HepG2 (cell line): ENCODE measurements around the gene RNF182. TPM values are rescaled to one million over a fixed set of nuclear protein-coding genes. Genes with fewer than 3 reads are reported as not detected.

Experiments
- ATAC-seq: fragments of 200-7000 bp; cut with Tn5 transposase; 3 replicates; pipeline ENCODE4 v1.9.1; 2020; ENCODE audit warnings: mild to moderate bottlenecking, moderate library complexity
- BruUV-seq: library from RNA; stranded (reverse); fragments of 400-500 nt; replicated peaks from 2 replicates; lab custom pipeline; 2021; lab: Mats Ljungman, UMichigan
- CTCF ChIA-PET: fragments of 300-600 bp; formaldehyde crosslinking; extraction: SDS; loops from one replicate; lab custom pipeline; 2021; ENCODE audit warnings: low total read pairs, inconsistent platforms, low intra/inter-chr PET ratio; lab: Yijun Ruan, JAX
- POLR2A ChIA-PET: fragments of 350-600 bp; sonication (Branson Sonifier 250); formaldehyde crosslinking; loops from one replicate; lab custom pipeline; 2020; ENCODE audit warnings: antibody characterized with exemption, inconsistent platforms; lab: Yijun Ruan, JAX
- DNase-seq: peaks from one replicate; pipeline ENCODE4 v3.0.0-alpha.2; 2015; ENCODE audit warnings: low spot score
- FAIRE-seq: peaks from 3 replicates; lab custom pipeline; 2011; peaks lifted over from hg19 to GRCh38; lab: Jason Lieb, UNC
- H2AFZ ChIP-seq: one replicate; pipeline ENCODE4 v1.6.1; 2011; ENCODE audit warnings: low read length, inconsistent platforms
- H3K27ac ChIP-seq: fragments of 300-600 bp; 3 replicates; pipeline ENCODE4 v1.8.0; 2011; ENCODE audit warnings: mixed run types, mild to moderate bottlenecking, mixed read lengths, low read length, inconsistent platforms; ENCODE audit not compliant: insufficient read depth; ENCODE audit errors: extremely low read length
- H3K27me3 ChIP-seq, 2 experiments: fragments of 200-600 bp in 1 of 2; 2 replicates in 1 of 2; 3 replicates in 1 of 2; pipeline versions ENCODE4 v1.6.0 to v1.8.0; 2011; ENCODE audit warnings: low read length in 2 of 2, mild to moderate bottlenecking in 2 of 2, moderate library complexity in 2 of 2, inconsistent platforms in 1 of 2; ENCODE audit not compliant: insufficient read depth in 2 of 2, control insufficient read depth in 1 of 2
- H3K36me3 ChIP-seq, 2 experiments: fragments of 200-600 bp in 1 of 2; replicated peaks in 1 of 2; 2 replicates in 1 of 2; 3 replicates in 1 of 2; pipeline versions ENCODE4 v1.5.1 to v1.8.0; 2011; ENCODE audit warnings: low read length in 2 of 2, inconsistent platforms in 1 of 2; ENCODE audit not compliant: insufficient read depth in 2 of 2, control insufficient read depth in 1 of 2
- H3K4me1 ChIP-seq: 2 replicates; pipeline ENCODE4 v1.5.1; 2012; ENCODE audit warnings: low read length, inconsistent platforms; ENCODE audit not compliant: insufficient read depth
- H3K4me2 ChIP-seq: 2 replicates; pipeline ENCODE4 v1.6.0; 2011; ENCODE audit warnings: low read depth, low read length, inconsistent platforms
- H3K4me3 ChIP-seq, 3 experiments: fragments of 200-600 bp in 1 of 3; sonication (generic), shearing (Covaris generic) in 1 of 3; replicated peaks in 1 of 3; 2 replicates each; pipeline ENCODE4 v1.5.1; 2011 to 2016; ENCODE audit warnings: low read length in 3 of 3, inconsistent platforms in 2 of 3, low read depth in 2 of 3, mild to moderate bottlenecking in 2 of 3, control low read depth in 1 of 3, mixed read lengths in 1 of 3; ENCODE audit not compliant: insufficient read depth in 1 of 3
- H3K79me2 ChIP-seq: one replicate; pipeline ENCODE4 v1.6.1; 2011; ENCODE audit warnings: low read length, inconsistent platforms; ENCODE audit not compliant: insufficient read depth
- H3K9ac ChIP-seq: 2 replicates; pipeline ENCODE4 v1.6.0; 2011; ENCODE audit warnings: mild to moderate bottlenecking, low read depth, low read length, inconsistent platforms; ENCODE audit not compliant: insufficient read depth
- H3K9me3 ChIP-seq: 2 replicates; pipeline ENCODE4 v1.5.1; 2012; ENCODE audit warnings: mild to moderate bottlenecking, low read length
- H4K20me1 ChIP-seq: 2 replicates; pipeline ENCODE4 v1.6.0; 2011; ENCODE audit warnings: inconsistent platforms, mild to moderate bottlenecking, low read length, moderate library complexity; ENCODE audit not compliant: insufficient read depth
- HES4 ChIP-seq: sonication (generic); formaldehyde crosslinking; IDR thresholded peaks from 2 replicates; pipeline ENCODE4 v1.9.0; 2021; ENCODE audit warnings: mild to moderate bottlenecking, missing genetic modification reagents, borderline replicate concordance
- ISL2 ChIP-seq: sonication (generic); formaldehyde crosslinking; IDR thresholded peaks from 2 replicates; pipeline ENCODE4 v1.5.0; 2020; ENCODE audit warnings: missing genetic modification reagents
- KLF6 ChIP-seq: IDR thresholded peaks from 2 replicates; pipeline ENCODE4 v1.8.0; 2016; ENCODE audit warnings: missing biosample characterization, missing genetic modification reagents
- NFRKB ChIP-seq: fragments of 450-650 bp; IDR thresholded peaks from 2 replicates; pipeline ENCODE4 v1.6.1; 2017
- NONO ChIP-seq, 2 experiments: fragments of 450-650 bp in 1 of 2; sonication (generic) in 1 of 2; formaldehyde crosslinking in 1 of 2; IDR thresholded peaks in 1 of 2; conservative IDR thresholded peaks in 1 of 2; 2 replicates each; pipeline versions ENCODE4 v1.6.1 to v1.8.0; 2017 to 2022; ENCODE audit warnings: mild to moderate bottlenecking in 1 of 2, missing genetic modification reagents in 1 of 2, moderate library complexity in 1 of 2
- NR2F2 ChIP-seq: IDR thresholded peaks from 2 replicates; pipeline ENCODE4 v1.6.1; 2012; ENCODE audit warnings: low read depth, inconsistent platforms, borderline replicate concordance
- STAG1 ChIP-seq: sonication (generic); formaldehyde crosslinking; IDR thresholded peaks from 2 replicates; pipeline ENCODE4 v1.4.0; 2020; ENCODE audit warnings: missing genetic modification reagents
- TBP ChIP-seq: sonication (generic); formaldehyde crosslinking; IDR thresholded peaks from 2 replicates; pipeline ENCODE4 v1.5.0; 2020; ENCODE audit warnings: missing genetic modification reagents
- ZNF333 ChIP-seq: sonication (generic); formaldehyde crosslinking; IDR thresholded peaks from 2 replicates; pipeline ENCODE4 v1.4.0; 2020; ENCODE audit warnings: mild to moderate bottlenecking, missing genetic modification reagents, borderline replicate concordance
- ZNF619 ChIP-seq: sonication (generic); formaldehyde crosslinking; IDR thresholded peaks from 2 replicates; pipeline ENCODE4 v1.4.0; 2020; ENCODE audit warnings: mild to moderate bottlenecking, missing genetic modification reagents
- ZSCAN9 ChIP-seq: IDR thresholded peaks from 2 replicates; pipeline ENCODE4 v1.6.1; 2016; ENCODE audit warnings: borderline replicate concordance
- WGBS: methylation state at CpG from one replicate; pipeline ENCODE4 v1.1.6; 2017; ENCODE audit warnings: low lambda C conversion rate; 5-methylcytosine and 5-hydroxymethylcytosine counted together
- in situ Hi-C: cut with HindIII; loops from 2 replicates; pipeline ENCODE4 v1.10.0; 2017; ENCODE audit warnings: low pct_unique_long_range_greater_than_20kb; ENCODE audit not compliant: extremely low pct_ligation_motif_present
- intact Hi-C: fragments of 100-400 bp; cut with micrococcal nuclease; formaldehyde crosslinking; loops from one replicate; pipeline ENCODE4 v1.10.0; 2022; ENCODE audit not compliant: unreplicated experiment
- polyA plus RNA-seq, 8 experiments: library from polyadenylated mRNA; depleted of rRNA in 3 of 8; stranded (reverse) in 7 of 8; unstranded in 1 of 8; fragments of >200 nt; fragmentation: Illumina TruSeq in 4 of 8; extraction: Trizol in 4 of 8; gene quantifications; 2 replicates each; pipeline versions ENCODE4 v1.2.1 to v1.2.3, GENCODE V29; 2011 to 2016; ENCODE audit warnings: low read depth in 4 of 8, missing spikeins in 1 of 8, mixed read lengths in 1 of 8; ENCODE audit not compliant: insufficient read depth in 1 of 8
- total RNA-seq, 5 experiments: library from RNA; depleted of rRNA; stranded (reverse); fragments of >200 nt; fragmentation: Illumina TruSeq; extraction: Trizol; gene quantifications; 2 replicates each; pipeline ENCODE4 v1.2.3, GENCODE V29; 2016; ENCODE audit warnings: low read depth in 1 of 5
- TF ChIP-seq, protein P1 (sequence below): sonication (generic); formaldehyde crosslinking; conservative IDR thresholded peaks from 2 replicates; pipeline ENCODE4 v1.4.0; 2020; ENCODE audit warnings: missing genetic modification reagents
- TF ChIP-seq, protein P2 (sequence below): IDR thresholded peaks from 2 replicates; pipeline ENCODE4 v1.6.1; 2012; ENCODE audit warnings: inconsistent platforms
- TF ChIP-seq, protein P3 (sequence below): sonication (generic); formaldehyde crosslinking; IDR thresholded peaks from 2 replicates; pipeline ENCODE4 v1.4.0; 2020; ENCODE audit warnings: mild to moderate bottlenecking, missing genetic modification reagents
- TF ChIP-seq, protein P4 (sequence below): sonication (generic); formaldehyde crosslinking; IDR thresholded peaks from 2 replicates; pipeline ENCODE4 v1.5.0; 2020; ENCODE audit warnings: missing genetic modification reagents

Gene RNF182
- total and polyA plus RNA-seq, 2 of the 13 experiments (the other 11 are each of a cell fraction or from before 2014, with no cell fraction given) = not detected

DNA sequence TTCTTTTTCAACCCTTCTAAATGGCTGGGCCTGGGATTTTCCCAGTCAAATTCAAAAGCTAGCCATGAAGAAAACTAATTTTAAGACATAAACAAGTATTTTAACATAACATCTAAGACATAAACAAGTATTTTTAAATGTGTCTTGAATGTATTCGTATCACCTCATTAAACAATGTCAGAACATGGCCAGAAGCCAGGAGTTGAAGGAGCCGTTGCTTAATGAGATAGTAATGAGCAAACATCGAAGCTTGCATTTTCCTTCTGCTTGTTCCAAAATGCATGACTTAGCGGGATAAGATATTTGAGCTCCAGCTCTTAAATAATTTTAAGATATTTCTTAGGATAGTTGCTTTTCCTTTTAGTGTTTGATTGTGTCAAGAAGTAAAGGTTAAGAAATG lies 4.2 kb upstream of the RNF182 start:
- ChIA-PET CTCF (no interaction called here), POLR2A (no interaction called here)
- Histone ChIP-seq H2AFZ (no peak overlapping the region), H3K4me2 (no peak overlapping the region), H3K27ac (no peak overlapping the region), H3K4me3 (no peak overlapping the region), H4K20me1 (no peaks in the 10 kb centered on the region), H3K9me3 (no peaks in the 10 kb centered on the region), H3K27me3 (peaks cover 5 to 27% of the 10 kb centered on the region in 2 experiments), H3K79me2 (no peaks in the 10 kb centered on the region), H3K36me3 (no peaks in the 10 kb centered on the region), H3K4me1 (peaks cover 13% of the 10 kb centered on the region), H3K9ac (no peak overlapping the region)
- no TSS peak for BruUV-seq
- TF ChIP-seq, protein P1, sequence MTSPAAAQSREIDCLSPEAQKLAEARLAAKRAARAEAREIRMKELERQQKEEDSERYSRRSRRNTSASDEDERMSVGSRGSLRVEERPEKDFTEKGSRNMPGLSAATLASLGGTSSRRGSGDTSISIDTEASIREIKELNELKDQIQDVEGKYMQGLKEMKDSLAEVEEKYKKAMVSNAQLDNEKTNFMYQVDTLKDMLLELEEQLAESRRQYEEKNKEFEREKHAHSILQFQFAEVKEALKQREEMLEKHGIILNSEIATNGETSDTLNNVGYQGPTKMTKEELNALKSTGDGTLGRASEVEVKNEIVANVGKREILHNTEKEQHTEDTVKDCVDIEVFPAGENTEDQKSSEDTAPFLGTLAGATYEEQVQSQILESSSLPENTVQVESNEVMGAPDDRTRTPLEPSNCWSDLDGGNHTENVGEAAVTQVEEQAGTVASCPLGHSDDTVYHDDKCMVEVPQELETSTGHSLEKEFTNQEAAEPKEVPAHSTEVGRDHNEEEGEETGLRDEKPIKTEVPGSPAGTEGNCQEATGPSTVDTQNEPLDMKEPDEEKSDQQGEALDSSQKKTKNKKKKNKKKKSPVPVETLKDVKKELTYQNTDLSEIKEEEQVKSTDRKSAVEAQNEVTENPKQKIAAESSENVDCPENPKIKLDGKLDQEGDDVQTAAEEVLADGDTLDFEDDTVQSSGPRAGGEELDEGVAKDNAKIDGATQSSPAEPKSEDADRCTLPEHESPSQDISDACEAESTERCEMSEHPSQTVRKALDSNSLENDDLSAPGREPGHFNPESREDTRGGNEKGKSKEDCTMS (CRISPR knock-in tag) = no peak
- TF ChIP-seq NR2F2 (no peak), NFRKB (no peak), ISL2 (no peak), KLF6 (no peak), ZNF619 (CRISPR knock-in tag) (no peak), ZNF333 (CRISPR knock-in tag) (no peak), STAG1 (no peak), HES4 (CRISPR knock-in tag) (no peak), NONO (IDR thresholded peaks at IDR 0.05) (no peak), NONO (CRISPR knock-in tag; conservative IDR thresholded peaks at IDR 0.05) (no peak), TBP (no peak), ZSCAN9 (CRISPR knock-in tag) (no peak)
- TF ChIP-seq, protein P2, sequence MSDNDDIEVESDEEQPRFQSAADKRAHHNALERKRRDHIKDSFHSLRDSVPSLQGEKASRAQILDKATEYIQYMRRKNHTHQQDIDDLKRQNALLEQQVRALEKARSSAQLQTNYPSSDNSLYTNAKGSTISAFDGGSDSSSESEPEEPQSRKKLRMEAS = no peak
- TF ChIP-seq, protein P3, sequence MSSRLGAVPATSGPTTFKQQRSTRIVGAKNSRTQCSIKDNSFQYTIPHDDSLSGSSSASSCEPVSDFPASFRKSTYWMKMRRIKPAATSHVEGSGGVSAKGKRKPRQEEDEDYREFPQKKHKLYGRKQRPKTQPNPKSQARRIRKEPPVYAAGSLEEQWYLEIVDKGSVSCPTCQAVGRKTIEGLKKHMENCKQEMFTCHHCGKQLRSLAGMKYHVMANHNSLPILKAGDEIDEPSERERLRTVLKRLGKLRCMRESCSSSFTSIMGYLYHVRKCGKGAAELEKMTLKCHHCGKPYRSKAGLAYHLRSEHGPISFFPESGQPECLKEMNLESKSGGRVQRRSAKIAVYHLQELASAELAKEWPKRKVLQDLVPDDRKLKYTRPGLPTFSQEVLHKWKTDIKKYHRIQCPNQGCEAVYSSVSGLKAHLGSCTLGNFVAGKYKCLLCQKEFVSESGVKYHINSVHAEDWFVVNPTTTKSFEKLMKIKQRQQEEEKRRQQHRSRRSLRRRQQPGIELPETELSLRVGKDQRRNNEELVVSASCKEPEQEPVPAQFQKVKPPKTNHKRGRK (CRISPR knock-in tag) = no peak
- TF ChIP-seq, protein P4, sequence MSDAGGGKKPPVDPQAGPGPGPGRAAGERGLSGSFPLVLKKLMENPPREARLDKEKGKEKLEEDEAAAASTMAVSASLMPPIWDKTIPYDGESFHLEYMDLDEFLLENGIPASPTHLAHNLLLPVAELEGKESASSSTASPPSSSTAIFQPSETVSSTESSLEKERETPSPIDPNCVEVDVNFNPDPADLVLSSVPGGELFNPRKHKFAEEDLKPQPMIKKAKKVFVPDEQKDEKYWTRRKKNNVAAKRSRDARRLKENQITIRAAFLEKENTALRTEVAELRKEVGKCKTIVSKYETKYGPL (CRISPR knock-in tag) = no peak
- FAIRE-seq (no peak), ATAC-seq (no peak), DNase-seq (no peak)
- in situ Hi-C loops = no loop called here
- 24% methylated on average over 4 of the region's 4 CpGs for WGBS
- intact Hi-C loops = no loop called here
